ENCODE results near the gene SESN1. TPM values are rescaled to one million over a fixed set of nuclear protein-coding genes. Genes with fewer than 3 reads are reported as not detected.

SESN1 gene
- total and polyA plus RNA-seq, 9 of the 15 experiments (the other 6 are each of a cell fraction or from before 2014, with no cell fraction given): 3.1 to 13.0 (median 7.4) TPM

DNA sequence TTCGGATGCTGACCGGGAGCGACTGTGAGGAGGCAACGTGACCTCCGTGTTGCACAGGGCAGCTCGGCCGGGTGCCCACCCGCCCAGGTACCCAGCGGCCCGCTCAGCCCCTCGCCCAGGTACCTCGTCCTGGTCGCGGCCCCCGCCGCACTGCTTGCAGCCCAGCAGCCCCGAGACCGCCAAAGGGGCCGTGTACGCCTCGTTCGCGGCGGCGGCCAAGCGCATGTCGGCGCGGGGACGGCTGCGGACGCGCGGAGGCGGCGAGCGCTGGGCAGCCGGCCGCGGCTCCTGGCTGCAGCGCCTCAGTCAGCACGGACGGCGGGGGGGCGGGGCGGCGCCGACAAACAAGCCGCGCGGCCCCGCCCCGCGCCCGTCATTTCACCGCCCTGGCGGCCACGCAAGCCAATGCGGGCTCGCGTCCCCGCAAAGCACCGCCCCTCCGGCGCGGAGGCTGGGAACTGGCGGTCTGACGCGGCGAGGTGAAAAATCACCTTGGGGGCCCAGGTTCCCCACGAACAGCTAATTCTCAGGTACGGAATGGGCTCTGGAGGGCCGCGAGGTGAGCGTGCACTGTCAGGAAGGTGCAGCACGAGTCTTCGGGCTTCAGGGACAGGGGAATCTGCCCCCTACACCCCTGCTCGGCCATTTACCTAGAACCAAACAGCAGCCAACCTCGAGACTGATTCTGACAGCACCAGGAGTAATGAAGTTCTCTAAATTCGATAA lies 85.2 kb downstream of the SESN1 start (continued):
- TF ChIP-seq HCFC1 (IDR thresholded peaks at IDR 0.05; ENCODE audit: low read depth, low read length) (peak; percentile 4; the same call in 1 of the 2 replicates), FOXA1 (IDR thresholded peaks at IDR 0.05; ENCODE audit: borderline replicate concordance) (no peak), MCM2 (IDR thresholded peaks at IDR 0.05; ENCODE audit: low read depth) (no peak), SIRT6 (IDR thresholded peaks at IDR 0.05; ENCODE audit: low read depth, low read length) (no peak), CCNT2 (IDR thresholded peaks at IDR 0.05; ENCODE audit: borderline replicate concordance, extremely low read depth, insufficient read length, low read depth, low read length) (peak; percentile 74)
- TF ChIP-seq, protein P1, sequence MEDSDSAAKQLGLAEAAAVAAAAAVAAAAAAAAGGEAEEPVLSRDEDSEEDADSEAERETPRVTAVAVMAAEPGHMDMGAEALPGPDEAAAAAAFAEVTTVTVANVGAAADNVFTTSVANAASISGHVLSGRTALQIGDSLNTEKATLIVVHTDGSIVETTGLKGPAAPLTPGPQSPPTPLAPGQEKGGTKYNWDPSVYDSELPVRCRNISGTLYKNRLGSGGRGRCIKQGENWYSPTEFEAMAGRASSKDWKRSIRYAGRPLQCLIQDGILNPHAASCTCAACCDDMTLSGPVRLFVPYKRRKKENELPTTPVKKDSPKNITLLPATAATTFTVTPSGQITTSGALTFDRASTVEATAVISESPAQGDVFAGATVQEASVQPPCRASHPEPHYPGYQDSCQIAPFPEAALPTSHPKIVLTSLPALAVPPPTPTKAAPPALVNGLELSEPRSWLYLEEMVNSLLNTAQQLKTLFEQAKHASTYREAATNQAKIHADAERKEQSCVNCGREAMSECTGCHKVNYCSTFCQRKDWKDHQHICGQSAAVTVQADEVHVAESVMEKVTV (CRISPR knock-in tag; IDR thresholded peaks at IDR 0.05): no peak
- TF ChIP-seq, protein P2, sequence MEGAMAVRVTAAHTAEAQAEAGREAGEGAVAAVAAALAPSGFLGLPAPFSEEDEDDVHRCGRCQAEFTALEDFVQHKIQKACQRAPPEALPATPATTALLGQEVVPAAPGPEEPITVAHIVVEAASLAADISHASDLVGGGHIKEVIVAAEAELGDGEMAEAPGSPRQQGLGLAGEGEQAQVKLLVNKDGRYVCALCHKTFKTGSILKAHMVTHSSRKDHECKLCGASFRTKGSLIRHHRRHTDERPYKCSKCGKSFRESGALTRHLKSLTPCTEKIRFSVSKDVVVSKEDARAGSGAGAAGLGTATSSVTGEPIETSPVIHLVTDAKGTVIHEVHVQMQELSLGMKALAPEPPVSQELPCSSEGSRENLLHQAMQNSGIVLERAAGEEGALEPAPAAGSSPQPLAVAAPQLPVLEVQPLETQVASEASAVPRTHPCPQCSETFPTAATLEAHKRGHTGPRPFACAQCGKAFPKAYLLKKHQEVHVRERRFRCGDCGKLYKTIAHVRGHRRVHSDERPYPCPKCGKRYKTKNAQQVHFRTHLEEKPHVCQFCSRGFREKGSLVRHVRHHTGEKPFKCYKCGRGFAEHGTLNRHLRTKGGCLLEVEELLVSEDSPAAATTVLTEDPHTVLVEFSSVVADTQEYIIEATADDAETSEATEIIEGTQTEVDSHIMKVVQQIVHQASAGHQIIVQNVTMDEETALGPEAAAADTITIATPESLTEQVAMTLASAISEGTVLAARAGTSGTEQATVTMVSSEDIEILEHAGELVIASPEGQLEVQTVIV (CRISPR knock-in tag; IDR thresholded peaks at IDR 0.05; ENCODE audit: borderline replicate concordance): no peak
- TF ChIP-seq, protein P3, sequence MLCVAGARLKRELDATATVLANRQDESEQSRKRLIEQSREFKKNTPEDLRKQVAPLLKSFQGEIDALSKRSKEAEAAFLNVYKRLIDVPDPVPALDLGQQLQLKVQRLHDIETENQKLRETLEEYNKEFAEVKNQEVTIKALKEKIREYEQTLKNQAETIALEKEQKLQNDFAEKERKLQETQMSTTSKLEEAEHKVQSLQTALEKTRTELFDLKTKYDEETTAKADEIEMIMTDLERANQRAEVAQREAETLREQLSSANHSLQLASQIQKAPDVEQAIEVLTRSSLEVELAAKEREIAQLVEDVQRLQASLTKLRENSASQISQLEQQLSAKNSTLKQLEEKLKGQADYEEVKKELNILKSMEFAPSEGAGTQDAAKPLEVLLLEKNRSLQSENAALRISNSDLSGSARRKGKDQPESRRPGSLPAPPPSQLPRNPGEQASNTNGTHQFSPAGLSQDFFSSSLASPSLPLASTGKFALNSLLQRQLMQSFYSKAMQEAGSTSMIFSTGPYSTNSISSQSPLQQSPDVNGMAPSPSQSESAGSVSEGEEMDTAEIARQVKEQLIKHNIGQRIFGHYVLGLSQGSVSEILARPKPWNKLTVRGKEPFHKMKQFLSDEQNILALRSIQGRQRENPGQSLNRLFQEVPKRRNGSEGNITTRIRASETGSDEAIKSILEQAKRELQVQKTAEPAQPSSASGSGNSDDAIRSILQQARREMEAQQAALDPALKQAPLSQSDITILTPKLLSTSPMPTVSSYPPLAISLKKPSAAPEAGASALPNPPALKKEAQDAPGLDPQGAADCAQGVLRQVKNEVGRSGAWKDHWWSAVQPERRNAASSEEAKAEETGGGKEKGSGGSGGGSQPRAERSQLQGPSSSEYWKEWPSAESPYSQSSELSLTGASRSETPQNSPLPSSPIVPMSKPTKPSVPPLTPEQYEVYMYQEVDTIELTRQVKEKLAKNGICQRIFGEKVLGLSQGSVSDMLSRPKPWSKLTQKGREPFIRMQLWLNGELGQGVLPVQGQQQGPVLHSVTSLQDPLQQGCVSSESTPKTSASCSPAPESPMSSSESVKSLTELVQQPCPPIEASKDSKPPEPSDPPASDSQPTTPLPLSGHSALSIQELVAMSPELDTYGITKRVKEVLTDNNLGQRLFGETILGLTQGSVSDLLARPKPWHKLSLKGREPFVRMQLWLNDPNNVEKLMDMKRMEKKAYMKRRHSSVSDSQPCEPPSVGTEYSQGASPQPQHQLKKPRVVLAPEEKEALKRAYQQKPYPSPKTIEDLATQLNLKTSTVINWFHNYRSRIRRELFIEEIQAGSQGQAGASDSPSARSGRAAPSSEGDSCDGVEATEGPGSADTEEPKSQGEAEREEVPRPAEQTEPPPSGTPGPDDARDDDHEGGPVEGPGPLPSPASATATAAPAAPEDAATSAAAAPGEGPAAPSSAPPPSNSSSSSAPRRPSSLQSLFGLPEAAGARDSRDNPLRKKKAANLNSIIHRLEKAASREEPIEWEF (CRISPR knock-in tag; IDR thresholded peaks at IDR 0.05): no peak
- TF ChIP-seq, protein P4, sequence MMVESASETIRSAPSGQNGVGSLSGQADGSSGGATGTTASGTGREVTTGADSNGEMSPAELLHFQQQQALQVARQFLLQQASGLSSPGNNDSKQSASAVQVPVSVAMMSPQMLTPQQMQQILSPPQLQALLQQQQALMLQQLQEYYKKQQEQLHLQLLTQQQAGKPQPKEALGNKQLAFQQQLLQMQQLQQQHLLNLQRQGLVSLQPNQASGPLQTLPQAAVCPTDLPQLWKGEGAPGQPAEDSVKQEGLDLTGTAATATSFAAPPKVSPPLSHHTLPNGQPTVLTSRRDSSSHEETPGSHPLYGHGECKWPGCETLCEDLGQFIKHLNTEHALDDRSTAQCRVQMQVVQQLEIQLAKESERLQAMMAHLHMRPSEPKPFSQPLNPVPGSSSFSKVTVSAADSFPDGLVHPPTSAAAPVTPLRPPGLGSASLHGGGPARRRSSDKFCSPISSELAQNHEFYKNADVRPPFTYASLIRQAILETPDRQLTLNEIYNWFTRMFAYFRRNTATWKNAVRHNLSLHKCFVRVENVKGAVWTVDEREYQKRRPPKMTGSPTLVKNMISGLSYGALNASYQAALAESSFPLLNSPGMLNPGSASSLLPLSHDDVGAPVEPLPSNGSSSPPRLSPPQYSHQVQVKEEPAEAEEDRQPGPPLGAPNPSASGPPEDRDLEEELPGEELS (CRISPR knock-in tag; IDR thresholded peaks at IDR 0.05; ENCODE audit: borderline replicate concordance): peak; percentile 61; the same call in 1 of the 2 replicates
- TF ChIP-seq, protein P5, sequence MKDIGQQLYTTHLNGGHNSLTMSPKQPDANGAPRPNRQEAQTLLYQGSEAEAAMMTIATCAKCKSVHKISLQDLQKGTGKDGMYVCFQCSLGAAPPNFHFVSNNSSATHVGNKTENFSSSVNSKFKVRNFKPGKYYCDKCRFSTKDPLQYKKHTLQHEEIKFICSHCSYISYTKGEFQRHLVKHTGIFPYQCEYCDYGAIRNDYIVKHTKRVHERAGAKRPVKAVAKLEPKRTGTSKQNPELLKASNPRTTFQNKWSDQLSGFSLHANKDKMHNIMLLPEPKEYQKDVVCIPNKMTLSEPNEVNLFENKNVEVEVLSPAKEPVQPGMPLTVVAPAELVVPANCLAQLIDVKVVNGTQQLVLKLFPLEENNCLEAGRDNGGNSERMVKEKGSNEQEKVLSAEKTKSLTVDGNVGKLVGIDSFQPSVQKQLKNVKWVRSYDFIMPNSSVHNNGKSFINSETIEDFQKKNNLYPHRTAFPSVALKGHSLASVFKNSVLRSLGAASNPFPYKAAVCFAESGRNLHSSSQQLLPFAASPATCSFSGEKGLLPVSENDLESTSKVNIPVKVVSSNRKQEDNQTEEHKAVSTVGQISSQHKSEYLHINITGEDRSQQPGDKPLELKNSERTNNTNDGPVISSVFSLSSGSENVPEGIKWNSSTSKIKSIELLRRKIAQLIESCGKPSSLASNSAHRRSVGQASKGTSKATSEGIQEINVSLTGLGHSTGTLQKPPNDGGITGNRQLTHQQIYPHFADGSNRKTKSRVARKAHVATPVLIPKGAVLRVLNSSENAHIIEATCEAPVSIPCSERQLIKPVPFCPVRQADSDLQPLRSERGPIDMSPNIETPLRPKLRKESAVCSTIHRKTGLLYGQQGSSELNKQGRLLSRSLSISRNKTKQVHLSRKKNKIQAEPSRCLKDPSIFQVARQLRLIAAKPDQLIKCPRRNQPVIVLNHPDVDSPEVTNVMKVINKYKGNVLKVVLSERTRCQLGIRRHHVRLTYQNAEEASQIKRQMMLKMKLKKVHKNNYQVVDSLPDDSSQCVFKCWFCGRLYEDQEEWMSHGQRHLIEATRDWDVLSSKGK (CRISPR knock-in tag; IDR thresholded peaks at IDR 0.05): no peak
